ENCODE results near the gene SMAD1.
"Not testable (repeated sequence)": the region's sequence is repeated elsewhere in the genome, so short reads cannot be mapped to it uniquely, and the experiment has no call there.

The SMAD1 gene

GRCh38 chr4:145566086-145566708, 84.5 kb downstream of the SMAD1 start:
- DNase-seq: no peak

- no peak for DNase-seq
These were observed 85.1 kb downstream of the SMAD1 start for GRCh38 chr4:145566768-145567167.

- DNase-seq: no peak
These were observed 85.9 kb downstream of the SMAD1 start for GRCh38 chr4:145567516-145567915.

- not testable (repeated sequence) for DNase-seq
These were observed 92.9 kb downstream of the SMAD1 start for GRCh38 chr4:145574546-145574945.

GRCh38 chr4:145580906-145581305, 99.3 kb downstream of the SMAD1 start:
- no peak for DNase-seq

- no peak for DNase-seq
These were observed 101.8 kb downstream of the SMAD1 start for GRCh38 chr4:145583191-145584055.

- no peak for DNase-seq
These were observed 105.6 kb downstream of the SMAD1 start for GRCh38 chr4:145587088-145587754.

- not testable (repeated sequence) for DNase-seq
These were observed 107.7 kb downstream of the SMAD1 start for GRCh38 chr4:145589381-145589780.

GRCh38 chr4:145589916-145590702, 108.5 kb downstream of the SMAD1 start:
- DNase-seq: no peak

GRCh38 chr4:145602129-145602760, 120.6 kb downstream of the SMAD1 start:
- no peak for DNase-seq

GRCh38 chr4:145605941-145606340, 124.3 kb downstream of the SMAD1 start:
- no peak for DNase-seq

All from NK-92 treated with Interleukin-12 subunit alpha and Interleukin-12 subunit beta, amount 100 ng/mL, for 24 hours (cell line).